ENCODE results near the gene MED15. TPM values are rescaled to one million over a fixed set of nuclear protein-coding genes. Genes with fewer than 3 reads are reported as not detected.
A peak's percentile ranks its signal among the peaks of the same experiment; 100 is the strongest.

The MED15 gene
- total and polyA plus RNA-seq, 2 of the 4 experiments (the other 2 are of a cell fraction), result 19.0 to 68.8 TPM

- Histone ChIP-seq H2AK5ac (ENCODE audit: low read depth, low read length) (no peak overlapping the region), H3K79me1 (ENCODE audit: low read depth in 1 of 2, low read length in 2 of 2) (no peaks in the 10 kb centered on the region), H4K91ac (ENCODE audit: insufficient read depth, low read depth, low read length) (no peak overlapping the region), H2BK15ac (ENCODE audit: low read depth, low read length) (no peak overlapping the region), H3K56ac (ENCODE audit: extremely low read depth, insufficient read depth, low read length) (no peak overlapping the region), H3K23ac (ENCODE audit: low read depth, low read length) (no peak overlapping the region), H3K9me3 (ENCODE audit: control insufficient read depth, insufficient read depth, low read length) (no peaks in the 10 kb centered on the region), H3K18ac (ENCODE audit: low read depth, low read length) (no peak overlapping the region), H2BK5ac (ENCODE audit: low read depth, low read length, poor library complexity, severe bottlenecking) (no peak overlapping the region), H3K4me1 (ENCODE audit: control insufficient read depth, insufficient read depth, low read length) (no peaks in the 10 kb centered on the region), H3K9me1 (ENCODE audit: insufficient read depth, low read length) (no peaks in the 10 kb centered on the region), H4K8ac (ENCODE audit: low read depth in 2 of 2, low read length in 2 of 2) (no peak overlapping the region), H3K36me3 (ENCODE audit: control insufficient read depth, insufficient read depth, low read length) (no peaks in the 10 kb centered on the region), H4K20me1 (ENCODE audit: insufficient read depth, low read length) (no peaks in the 10 kb centered on the region), H3K9ac (ENCODE audit: low read depth, low read length) (no peak overlapping the region), H3K4ac (ENCODE audit: low read depth, low read length) (no peak overlapping the region), H2BK120ac (ENCODE audit: low read depth, low read length) (no peak overlapping the region), H3K27me3 (ENCODE audit: control insufficient read depth, insufficient read depth, low read length) (peaks cover 53% of the 10 kb centered on the region), H3K27ac (ENCODE audit: insufficient read depth, low read length) (no peak overlapping the region), H3K4me3 (ENCODE audit: insufficient read depth, low read depth, low read length) (no peak overlapping the region), H2AFZ (replicated peaks; ENCODE audit: low read length, poor library complexity) (no peak overlapping the region), H3K14ac (replicated peaks; ENCODE audit: low read depth, low read length) (no peak overlapping the region), H2AK9ac (replicated peaks; ENCODE audit: low read depth, low read length, poor library complexity) (no peak overlapping the region), H4K5ac (ENCODE audit: low read depth, low read length) (no peak overlapping the region), H3K4me2 (ENCODE audit: low read depth, low read length) (no peak overlapping the region), H2BK20ac (ENCODE audit: low read depth, low read length) (no peak overlapping the region)
- 71% methylated on average over 2 of the region's 5 CpGs; no CpG with 5 or more reads in 1 of the 2 experiments for WGBS, 2 experiments (ENCODE audit: extremely low coverage in 2 of 2, insufficient read length in 1 of 2)
- intact Hi-C loops (cut with micrococcal nuclease) (no loop called here), in situ Hi-C loops (cut with MboI; ENCODE audit: low sequenced_read_pairs) (no loop called here), dilution Hi-C loops (cut with HindIII; ENCODE audit: low sequenced_read_pairs, unreplicated experiment) (no loop called here)
- TF ChIP-seq POLR2A (IDR thresholded peaks at IDR 0.05; ENCODE audit: low read depth, low read length) (no peak), ELK1 (IDR thresholded peaks at IDR 0.05; ENCODE audit: borderline replicate concordance, low read depth, low read length) (no peak), CEBPB (IDR thresholded peaks at IDR 0.05; ENCODE audit: low read depth, low read length) (no peak), CHD1 (IDR thresholded peaks at IDR 0.05; ENCODE audit: low read depth, low read length) (no peak)
- ATAC-seq (ENCODE audit: low read depth), result peak; percentile 49; the same call in 1 of the 2 replicates
- ChIA-PET POLR2A (ENCODE audit: unreplicated experiment) (no interaction called here), CTCF (no interaction called here)
- BruUV-seq (replicated peaks), result no TSS peak
- DNase-seq, result peak; percentile 31
These were observed 116.8 kb downstream of the MED15 start for GRCh38 chr22:20624161-20624616.

Data from IMR-90 (cell line).